Adrenal gland (tissue), 12 donors: ENCODE results near the gene RGS7. TPM values are rescaled to one million over a fixed set of nuclear protein-coding genes. Genes with fewer than 3 reads are reported as not detected.
A peak's percentile ranks its signal among the peaks of the same experiment; 100 is the strongest.
"Not testable (repeated sequence)": the region's sequence is repeated elsewhere in the genome, so short reads cannot be mapped to it uniquely, and the experiment has no call there.

Source experiments
- DNase-seq, 7 donors: peaks; one replicate each; pipeline ENCODE4 v3.0.0-alpha.2; 2019 to 2020
- H3K27ac ChIP-seq, 5 donors: fragments of 200-600 bp; sonication (generic) in 4 of 5; 1 replicate in 3 of 5; 2 replicates in 2 of 5; pipeline versions ENCODE4 v1.5.1 to v1.8.0; 2016 to 2020; ENCODE audit warnings: mild to moderate bottlenecking in 1 of 5
- H3K27me3 ChIP-seq: fragments of 200-600 bp; 2 replicates; pipeline ENCODE4 v1.8.0; 2021
- H3K36me3 ChIP-seq, 2 donors: fragments of 200-600 bp; replicated peaks in 1 of 2; 1 replicate in 1 of 2; 2 replicates in 1 of 2; pipeline versions ENCODE4 v1.5.1 to v1.8.0; 2018 to 2022
- H3K4me1 ChIP-seq, 2 donors: fragments of 200-600 bp; replicated peaks in 1 of 2; 1 replicate in 1 of 2; 2 replicates in 1 of 2; pipeline versions ENCODE4 v1.5.1 to v1.8.0; 2018 to 2021
- H3K4me3 ChIP-seq, 4 donors: fragments of 200-600 bp; sonication (generic) in 3 of 4; one replicate each; pipeline ENCODE4 v1.5.1; 2016 to 2018
- H3K9me3 ChIP-seq, 3 donors: fragments of 200-600 bp; sonication (generic) in 1 of 3; replicated peaks in 1 of 3; 1 replicate in 2 of 3; 2 replicates in 1 of 3; pipeline versions ENCODE4 v1.5.1 to v1.8.0; 2016 to 2021
- POLR2A ChIP-seq, 2 donors: fragments of 450-650 bp; IDR thresholded peaks; one replicate each; pipeline ENCODE4 v1.6.1; 2017; ENCODE audit warnings: antibody characterized with exemption in 2 of 2, mild to moderate bottlenecking in 2 of 2, moderate library complexity in 1 of 2
- WGBS, 4 donors: extraction: QIAGEN DNeasy Blood & Tissue Kit in 2 of 4; methylation state at CpG; one replicate each; pipeline versions ENCODE4 v1.1.5 to v1.1.7; 2013 to 2017; 5-methylcytosine and 5-hydroxymethylcytosine counted together
- intact Hi-C, 2 donors: fragments of 100-400 bp; cut with DNase I; formaldehyde crosslinking; loops; one replicate each; pipeline versions ENCODE4 v1.14.1 to v1.15.0; 2022 to 2023
- polyA plus RNA-seq, 3 donors: library from polyadenylated mRNA; stranded (reverse); fragments of 200-250 nt in 2 of 3; fragments of 350-450 nt in 1 of 3; fragmentation: Illumina TruSeq in 1 of 3; extraction: RNeasy Lipid Tissue Mini Kit (QIAGEN cat#74804) in 1 of 3; gene quantifications; one replicate each; pipeline ENCODE4 v1.2.3, GENCODE V29; 2013 to 2014
- total RNA-seq, 9 donors: library from RNA; depleted of rRNA in 4 of 9; stranded (reverse); fragments of >200 nt in 4 of 9; fragments of 120-200 nt in 1 of 9; fragmentation: NEBNext Ultra II Directional in 1 of 9; extraction: Animal tissue kit (Norgen Biotek cat#: 25700) in 1 of 9; gene quantifications; one replicate each; pipeline versions ENCODE4 v1.1.0 to v1.2.4, GENCODE V29; 2013 to 2023
- TF ChIP-seq, protein P1 (sequence below), 6 experiments: fragments of 450-650 bp in 4 of 6; fragments of 200-600 bp in 2 of 6; sonication (generic) in 1 of 6; IDR thresholded peaks; 1 replicate in 5 of 6; 2 replicates in 1 of 6; pipeline versions ENCODE4 v1.5.1 to v1.8.0; 2016 to 2021; ENCODE audit warnings: antibody characterized with exemption in 6 of 6, mild to moderate bottlenecking in 2 of 6, moderate library complexity in 1 of 6
- donor health status: healthy with polysubstance abuse.
- donor health status: Bipolar disorder and iron deficiency.
- donor health status: DM: yes; HTN: yes; CAD: no.
- donor health status: DM: no; HTN: no; CAD: no.
- donor health status: DM: no; HTN: no; CAD: no.
- donor health status: DM: yes; HTN: yes; CAD: no.

The RGS7 gene
- total and polyA plus RNA-seq, 12 donors, result 1.1 to 6.1 (median 3.0) TPM

DNA sequence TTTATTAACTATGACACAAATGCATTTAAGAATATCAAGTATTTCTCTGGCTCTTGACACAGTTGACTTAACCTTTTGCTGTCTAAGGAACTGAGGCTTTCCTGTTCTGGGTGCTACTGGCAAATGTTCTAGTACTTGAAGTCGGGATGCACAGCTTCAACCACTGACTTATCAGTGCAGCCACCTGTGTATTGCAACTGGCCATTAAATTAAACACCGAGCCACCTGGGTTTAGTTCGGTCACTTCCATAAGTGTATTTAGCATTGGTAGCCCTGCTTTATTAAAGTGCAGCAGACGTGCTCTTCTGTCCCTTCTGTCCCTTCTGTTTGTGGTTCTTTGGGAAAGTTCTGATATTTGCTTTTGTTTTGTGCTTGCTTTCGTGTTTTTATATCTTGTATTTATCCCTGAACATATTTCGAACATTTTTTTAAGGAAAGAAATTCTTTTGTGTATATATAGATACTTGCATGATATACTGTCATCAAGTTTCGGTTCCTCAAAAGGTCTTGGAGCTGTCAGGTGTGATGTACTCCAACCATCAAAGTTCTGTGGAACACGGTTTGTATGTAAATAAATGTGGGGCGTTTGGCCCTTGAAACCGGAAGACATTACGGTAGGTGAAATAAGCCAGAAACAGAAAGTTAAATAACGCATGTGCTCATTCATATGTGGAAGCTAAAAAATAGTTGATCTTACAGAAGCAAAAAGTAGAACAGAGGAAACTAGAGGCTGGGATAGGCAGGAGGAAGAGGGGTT is 447.1 kb downstream of the RGS7 start:
- Histone ChIP-seq H3K27me3 (no peaks in the 10 kb centered on the region), H3K4me3 (no peak overlapping the region), H3K27ac (no peak overlapping the region), H3K4me1 (no peaks in the 10 kb centered on the region), H3K36me3 (no peaks in the 10 kb centered on the region), H3K9me3 (no peaks in the 10 kb centered on the region)
- DNase-seq, result no peak
- TF ChIP-seq, protein P1, sequence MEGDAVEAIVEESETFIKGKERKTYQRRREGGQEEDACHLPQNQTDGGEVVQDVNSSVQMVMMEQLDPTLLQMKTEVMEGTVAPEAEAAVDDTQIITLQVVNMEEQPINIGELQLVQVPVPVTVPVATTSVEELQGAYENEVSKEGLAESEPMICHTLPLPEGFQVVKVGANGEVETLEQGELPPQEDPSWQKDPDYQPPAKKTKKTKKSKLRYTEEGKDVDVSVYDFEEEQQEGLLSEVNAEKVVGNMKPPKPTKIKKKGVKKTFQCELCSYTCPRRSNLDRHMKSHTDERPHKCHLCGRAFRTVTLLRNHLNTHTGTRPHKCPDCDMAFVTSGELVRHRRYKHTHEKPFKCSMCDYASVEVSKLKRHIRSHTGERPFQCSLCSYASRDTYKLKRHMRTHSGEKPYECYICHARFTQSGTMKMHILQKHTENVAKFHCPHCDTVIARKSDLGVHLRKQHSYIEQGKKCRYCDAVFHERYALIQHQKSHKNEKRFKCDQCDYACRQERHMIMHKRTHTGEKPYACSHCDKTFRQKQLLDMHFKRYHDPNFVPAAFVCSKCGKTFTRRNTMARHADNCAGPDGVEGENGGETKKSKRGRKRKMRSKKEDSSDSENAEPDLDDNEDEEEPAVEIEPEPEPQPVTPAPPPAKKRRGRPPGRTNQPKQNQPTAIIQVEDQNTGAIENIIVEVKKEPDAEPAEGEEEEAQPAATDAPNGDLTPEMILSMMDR (IDR thresholded peaks at IDR 0.05), result no peak
- no peak for TF ChIP-seq POLR2A (IDR thresholded peaks at IDR 0.05)
- 86 to 91% (median 88%) methylated on average over 12 of the region's 12 CpGs for WGBS, 4 donors
- intact Hi-C loops, result no loop called here

DNA sequence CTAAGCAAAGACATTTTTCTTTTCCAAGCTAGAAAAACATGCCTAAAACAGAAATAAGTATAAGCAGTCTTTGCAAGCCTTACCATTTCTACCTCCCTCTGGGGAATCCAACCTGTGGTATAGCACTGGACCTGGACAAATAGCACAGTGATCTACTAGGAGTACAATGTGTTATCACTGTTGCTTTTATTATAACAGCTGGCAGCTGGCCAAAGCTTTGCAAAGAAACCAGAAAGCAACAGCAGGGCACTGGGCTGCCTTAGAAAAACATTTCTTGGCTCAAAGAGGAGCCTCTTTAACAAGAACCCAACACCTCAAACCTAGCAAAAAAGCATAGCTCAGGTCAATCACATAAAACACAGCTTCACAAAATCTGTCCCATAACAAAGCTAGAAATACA is 450.5 kb downstream of the RGS7 start:
- no peak for TF ChIP-seq POLR2A (IDR thresholded peaks at IDR 0.05)
- TF ChIP-seq, protein P1 (IDR thresholded peaks at IDR 0.05), result no peak
- peak in 5 of 7 donors; percentile 14 to 55 (median 24) for DNase-seq
- Histone ChIP-seq H3K27ac (no peak overlapping the region), H3K36me3 (no peaks in the 10 kb centered on the region), H3K4me3 (no peak overlapping the region), H3K4me1 (no peaks in the 10 kb centered on the region), H3K27me3 (no peaks in the 10 kb centered on the region), H3K9me3 (no peaks in the 10 kb centered on the region)
- intact Hi-C loops, result no loop called here

DNA sequence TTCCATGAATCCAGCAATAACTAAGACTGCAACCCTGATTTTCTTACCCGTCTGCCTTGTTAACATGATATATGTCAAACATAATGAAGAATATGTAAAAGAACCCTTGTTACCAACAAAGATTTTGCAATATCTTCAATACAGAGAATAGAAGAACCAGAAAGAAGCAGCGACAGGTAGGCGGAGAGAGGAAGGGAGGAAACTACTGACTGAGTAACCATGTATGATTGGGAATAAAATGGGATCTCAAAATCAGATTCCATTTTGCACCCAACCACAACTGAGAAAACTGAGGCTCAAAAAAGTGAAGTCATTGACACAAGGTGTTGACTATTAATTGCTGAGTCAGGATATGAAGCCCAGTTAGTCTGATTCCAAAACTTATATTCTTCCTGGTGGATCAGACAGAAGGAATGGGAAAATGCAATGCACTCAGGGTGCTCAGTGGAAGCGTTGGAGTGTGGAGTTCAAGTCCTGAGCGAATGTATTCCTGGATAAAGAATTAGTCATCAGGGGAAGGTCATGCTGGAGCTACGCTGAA is 451.7 kb downstream of the RGS7 start:
- TF ChIP-seq POLR2A (IDR thresholded peaks at IDR 0.05), result no peak
- TF ChIP-seq, protein P1 (IDR thresholded peaks at IDR 0.05), result no peak
- intact Hi-C loops, result no loop called here
- Histone ChIP-seq H3K4me3 (no peak overlapping the region), H3K27me3 (no peaks in the 10 kb centered on the region), H3K36me3 (no peaks in the 10 kb centered on the region), H3K9me3 (no peaks in the 10 kb centered on the region), H3K27ac (no peak overlapping the region), H3K4me1 (no peaks in the 10 kb centered on the region)
- DNase-seq, result no peak
- WGBS, 4 donors, result 80 to 87% (median 84%) methylated on average over 6 of the region's 6 CpGs

DNA sequence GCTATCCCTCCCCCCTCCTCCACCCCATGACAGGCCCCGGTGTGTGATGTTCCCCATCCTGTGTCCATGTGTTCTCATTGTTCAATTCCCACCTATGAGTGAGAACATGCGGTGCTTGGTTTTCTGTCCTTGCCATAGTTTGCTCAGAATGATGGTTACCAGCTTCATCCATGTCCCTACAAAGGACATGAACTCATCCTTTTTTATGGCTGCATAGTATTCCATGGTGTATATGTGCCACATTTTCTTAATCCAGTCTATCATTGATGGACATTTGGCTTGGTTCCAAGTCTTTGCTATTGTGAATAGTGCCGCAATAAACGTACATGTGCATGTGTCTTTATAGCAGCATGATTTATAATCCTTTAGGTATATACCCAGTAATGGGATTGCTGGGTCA is 461.6 kb downstream of the RGS7 start:
- H3K9me3 ChIP-seq, H3K36me3 ChIP-seq, H3K4me3 ChIP-seq, H3K27me3 ChIP-seq, intact Hi-C loops, DNase-seq, H3K4me1 ChIP-seq, H3K27ac ChIP-seq: not testable (repeated sequence)
- WGBS, 4 donors, result 60 to 100% (median 86%) methylated on average over 4 of the region's 4 CpGs

DNA sequence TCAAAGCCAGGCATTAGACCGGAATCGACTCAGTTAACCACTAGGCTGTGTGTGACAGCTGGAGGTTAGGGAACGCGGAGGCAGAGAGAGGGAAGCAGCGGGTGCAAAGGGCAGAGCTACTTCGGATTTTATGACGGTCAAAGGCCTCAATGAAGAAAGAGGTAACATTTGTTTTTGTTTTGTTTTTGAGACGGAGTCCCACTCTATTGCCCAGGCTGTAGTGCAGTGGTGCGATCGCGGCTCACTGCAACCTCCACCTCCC is 468.3 kb downstream of the RGS7 start:
- no peaks in the 10 kb centered on the region for H3K9me3 ChIP-seq
- TF ChIP-seq POLR2A (IDR thresholded peaks at IDR 0.05), result no peak
- TF ChIP-seq, protein P1 (IDR thresholded peaks at IDR 0.05), result no peak
- intact Hi-C loops, result no loop called here
- no peak overlapping the region for H3K4me3 ChIP-seq
- no peak for DNase-seq
- WGBS, 4 donors, result 92 to 98% (median 94%) methylated on average over 11 of the region's 11 CpGs
- no peak overlapping the region for H3K27ac ChIP-seq
- H3K27me3 ChIP-seq, result no peaks in the 10 kb centered on the region
- H3K36me3 ChIP-seq, result no peaks in the 10 kb centered on the region
- H3K4me1 ChIP-seq, result no peaks in the 10 kb centered on the region
